ENCODE results near the gene MLPH. TPM values are rescaled to one million over a fixed set of nuclear protein-coding genes. Genes with fewer than 3 reads are reported as not detected.

Gene MLPH
- total RNA-seq, 1 donor from 2014 or later: not detected

DNA sequence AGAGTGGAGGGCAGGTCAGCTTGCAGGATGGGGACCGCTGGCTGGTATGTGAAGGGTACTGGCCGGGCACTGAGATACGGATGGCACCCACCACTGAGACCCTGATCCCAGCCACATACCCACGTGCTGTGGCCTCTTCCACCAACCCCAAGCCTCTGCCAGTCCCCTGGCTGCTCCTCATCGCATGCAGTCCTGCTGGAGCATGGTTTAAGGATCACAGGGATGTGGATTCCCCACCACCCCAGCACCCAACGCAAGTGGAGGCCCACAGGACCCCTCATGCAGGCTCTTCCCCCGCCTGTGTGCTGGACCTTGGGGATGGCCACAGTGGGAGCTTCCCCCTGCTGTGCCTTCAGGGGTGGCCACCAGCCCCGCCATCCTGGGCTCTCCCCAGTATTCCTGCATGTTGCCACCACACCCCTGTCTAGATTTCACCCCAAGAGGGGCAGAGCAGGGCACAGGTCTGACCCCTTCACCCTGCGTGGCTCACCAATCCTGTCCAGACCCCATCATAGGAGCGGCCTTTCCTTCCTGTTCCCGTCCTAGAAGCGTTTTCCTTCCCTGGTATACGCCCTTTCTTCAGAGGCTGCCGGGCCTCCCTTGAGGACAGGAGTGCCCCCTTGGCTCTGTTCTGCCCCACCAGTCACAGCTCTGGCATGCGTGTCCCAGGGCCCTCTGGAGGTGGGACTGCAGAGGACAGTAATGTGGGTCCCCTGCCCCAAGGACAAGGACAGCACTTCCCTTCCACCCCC, 18.3 kb downstream of the MLPH start:
- intact Hi-C loops (cut with micrococcal nuclease): no loop called here
- Mint-ChIP-seq H3K4me3 (no peak overlapping the region), H3K4me1 (peaks cover 7% of the 10 kb centered on the region), H3K27me3 (peaks cover 23% of the 10 kb centered on the region), H3K36me3 (ENCODE audit: low read depth) (no peaks in the 10 kb centered on the region), H3K27ac (no peak overlapping the region), H3K9me3 (no peaks in the 10 kb centered on the region)
- DNase-seq: no peak

DNA sequence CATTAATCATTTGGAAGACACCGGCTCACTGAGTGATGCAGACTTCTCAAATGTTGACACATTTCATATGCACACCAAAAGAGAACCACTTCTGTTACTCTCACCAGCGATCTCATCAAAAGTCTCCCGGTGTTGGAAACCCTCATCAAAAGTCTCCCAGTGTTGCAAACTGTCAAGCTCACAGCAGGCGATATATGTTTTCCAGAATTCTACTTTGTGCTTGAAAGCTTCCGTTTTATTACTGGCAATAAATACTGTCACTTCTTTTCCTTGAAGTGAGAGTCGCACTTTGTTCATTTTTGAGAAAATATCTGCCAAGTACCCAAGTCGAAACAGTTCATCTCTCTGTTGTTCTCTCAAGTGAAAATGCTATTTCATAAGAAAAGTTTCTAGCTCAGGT, 20.5 kb downstream of the MLPH start:
- Mint-ChIP-seq H3K9me3 (no peaks in the 10 kb centered on the region), H3K27me3 (peaks cover 16% of the 10 kb centered on the region), H3K4me3 (no peak overlapping the region), H3K4me1 (no peaks in the 10 kb centered on the region), H3K27ac (no peak overlapping the region), H3K36me3 (ENCODE audit: low read depth) (no peaks in the 10 kb centered on the region)
- DNase-seq: no peak
- intact Hi-C loops (cut with micrococcal nuclease): no loop called here

DNA sequence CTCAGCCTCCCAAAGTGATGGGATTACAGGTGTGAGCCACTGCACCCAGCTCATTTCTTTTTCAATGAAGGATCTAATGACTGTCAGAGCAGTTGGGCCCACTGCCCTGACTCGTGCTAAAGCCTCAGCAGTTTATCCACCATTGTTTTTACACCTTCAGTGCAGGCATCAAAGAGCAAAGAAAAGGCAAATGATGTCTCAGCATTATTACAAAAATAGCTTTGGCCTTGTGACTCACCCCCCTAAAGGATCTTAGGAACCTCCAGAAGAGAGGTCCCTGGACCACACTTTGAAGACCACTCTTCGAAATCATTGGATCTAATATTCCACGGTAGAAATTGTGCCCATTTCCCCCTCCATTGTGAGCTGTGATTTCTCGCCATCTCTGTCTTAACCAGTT, 21.3 kb downstream of the MLPH start:
- no peaks in the 10 kb centered on the region for H3K4me1 Mint-ChIP-seq
- H3K27me3 Mint-ChIP-seq: peaks cover 16% of the 10 kb centered on the region
- intact Hi-C loops (cut with micrococcal nuclease): no loop called here
- DNase-seq: no peak
- no peaks in the 10 kb centered on the region for H3K36me3 Mint-ChIP-seq (ENCODE audit: low read depth)
- no peak overlapping the region for H3K4me3 Mint-ChIP-seq
- H3K9me3 Mint-ChIP-seq: no peaks in the 10 kb centered on the region
- H3K27ac Mint-ChIP-seq: no peak overlapping the region

DNA sequence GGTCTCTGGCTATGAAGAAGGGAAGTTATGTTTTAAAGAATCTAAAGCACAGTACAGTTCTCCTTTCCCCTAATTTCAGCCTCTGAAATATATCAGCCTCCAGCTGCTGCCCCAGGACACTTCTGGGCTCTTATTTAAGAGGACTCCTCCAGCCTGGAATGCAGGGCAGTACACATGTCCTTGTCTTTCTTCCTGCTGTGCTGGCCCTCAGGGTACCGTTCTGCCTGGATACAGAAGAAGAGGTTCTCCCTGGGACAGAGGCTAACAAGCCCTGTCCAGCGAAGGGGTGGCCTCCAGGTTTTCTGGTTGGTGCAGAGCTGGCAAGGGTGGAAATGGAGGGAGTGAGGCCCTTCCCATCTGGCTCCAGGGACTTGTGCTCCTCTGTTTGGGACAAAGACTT, 22.1 kb downstream of the MLPH start:
- Mint-ChIP-seq H3K9me3 (no peaks in the 10 kb centered on the region), H3K4me1 (no peaks in the 10 kb centered on the region), H3K4me3 (no peak overlapping the region), H3K36me3 (ENCODE audit: low read depth) (no peaks in the 10 kb centered on the region), H3K27me3 (peaks cover 15% of the 10 kb centered on the region), H3K27ac (no peak overlapping the region)
- intact Hi-C loops (cut with micrococcal nuclease): no loop called here
- no peak for DNase-seq

DNA sequence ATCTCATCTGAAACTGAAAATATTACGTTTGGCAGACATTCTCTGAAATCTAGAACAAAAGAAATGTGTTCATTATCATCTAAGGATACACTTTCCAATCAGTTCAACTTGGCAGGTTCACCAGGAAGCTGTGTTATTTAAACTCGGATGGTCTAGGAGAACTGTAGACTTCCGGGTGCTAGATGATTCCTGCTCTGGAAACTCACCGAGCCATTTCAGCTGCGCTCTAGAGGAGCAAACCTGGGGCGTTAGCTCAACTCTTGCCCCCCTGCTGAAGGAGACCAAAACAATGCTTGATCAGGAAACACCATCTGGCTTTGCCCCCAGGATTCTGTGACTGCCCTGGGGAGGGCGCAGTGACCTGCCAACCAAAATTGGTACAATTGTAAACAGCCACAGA, 22.9 kb downstream of the MLPH start:
- H3K27me3 Mint-ChIP-seq: peaks cover 15% of the 10 kb centered on the region
- no peak overlapping the region for H3K4me3 Mint-ChIP-seq
- no peaks in the 10 kb centered on the region for H3K36me3 Mint-ChIP-seq (ENCODE audit: low read depth)
- H3K4me1 Mint-ChIP-seq: no peaks in the 10 kb centered on the region
- intact Hi-C loops (cut with micrococcal nuclease): loop anchor here (10.0 kb wide), 1 partner anchor 235 kb away; no protein-coding TSS in a partner anchor
- H3K27ac Mint-ChIP-seq: no peak overlapping the region
- H3K9me3 Mint-ChIP-seq: no peaks in the 10 kb centered on the region
- no peak for DNase-seq

DNA sequence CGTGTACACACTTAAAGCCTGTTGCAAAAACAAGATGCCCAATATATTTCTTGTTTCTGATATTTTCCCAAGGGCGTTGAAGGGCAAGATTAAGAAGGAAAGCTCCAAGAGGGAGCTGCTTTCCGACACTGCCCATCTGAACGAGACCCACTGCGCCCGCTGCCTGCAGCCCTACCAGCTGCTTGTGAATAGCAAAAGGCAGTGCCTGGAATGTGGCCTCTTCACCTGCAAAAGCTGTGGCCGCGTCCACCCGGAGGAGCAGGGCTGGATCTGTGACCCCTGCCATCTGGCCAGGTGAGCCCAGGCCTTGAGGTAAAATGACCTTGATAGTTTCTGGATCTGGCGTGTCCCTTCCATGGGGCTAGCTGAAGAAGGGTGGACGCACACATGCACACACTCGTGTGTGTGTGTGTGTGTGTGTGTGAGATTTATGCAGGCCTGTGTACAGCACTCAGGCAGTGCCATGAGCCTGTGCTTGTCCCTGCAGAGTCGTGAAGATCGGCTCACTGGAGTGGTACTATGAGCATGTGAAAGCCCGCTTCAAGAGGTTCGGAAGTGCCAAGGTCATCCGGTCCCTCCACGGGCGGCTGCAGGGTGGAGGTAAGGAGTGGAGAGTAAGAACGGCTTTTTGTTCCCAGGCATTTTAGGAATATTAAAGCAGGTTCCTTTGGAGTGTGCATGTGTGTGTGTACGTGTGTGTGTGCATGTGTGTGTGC, 23.6 kb downstream of the MLPH start:
- Mint-ChIP-seq H3K4me3 (no peak overlapping the region), H3K27me3 (peaks cover 15% of the 10 kb centered on the region), H3K27ac (no peak overlapping the region), H3K9me3 (no peaks in the 10 kb centered on the region), H3K4me1 (no peaks in the 10 kb centered on the region), H3K36me3 (ENCODE audit: low read depth) (no peaks in the 10 kb centered on the region)
- intact Hi-C loops (cut with micrococcal nuclease): loop anchor here (10.0 kb wide), 1 partner anchor 234 kb away; no protein-coding TSS in a partner anchor
- DNase-seq: no peak

DNA sequence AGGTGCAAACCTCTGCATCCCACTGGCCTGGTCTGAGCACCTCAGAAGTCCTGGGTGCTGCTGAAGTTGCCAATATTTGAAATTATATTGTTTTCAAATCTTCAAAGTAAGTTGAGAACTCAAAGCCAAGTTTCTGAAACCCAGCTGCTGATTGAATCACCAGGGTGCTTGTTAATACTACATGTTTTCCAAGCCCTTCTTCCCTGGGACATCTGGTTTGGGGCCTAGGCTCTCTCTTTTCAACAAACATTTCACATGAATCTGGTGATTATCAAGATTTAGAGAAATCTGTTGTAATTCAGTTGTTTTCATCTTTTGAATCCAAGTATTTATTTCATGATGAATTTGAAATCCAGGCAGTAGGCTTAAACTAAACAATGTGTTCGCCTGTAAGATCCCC, 24.4 kb downstream of the MLPH start:
- DNase-seq: no peak
- no peaks in the 10 kb centered on the region for H3K4me1 Mint-ChIP-seq
- H3K4me3 Mint-ChIP-seq: no peak overlapping the region
- intact Hi-C loops (cut with micrococcal nuclease): loop anchor here (10.0 kb wide), 1 partner anchor 233 kb away; no protein-coding TSS in a partner anchor
- H3K9me3 Mint-ChIP-seq: no peaks in the 10 kb centered on the region
- no peaks in the 10 kb centered on the region for H3K36me3 Mint-ChIP-seq (ENCODE audit: low read depth)
- H3K27ac Mint-ChIP-seq: no peak overlapping the region
- peaks cover 11% of the 10 kb centered on the region for H3K27me3 Mint-ChIP-seq

DNA sequence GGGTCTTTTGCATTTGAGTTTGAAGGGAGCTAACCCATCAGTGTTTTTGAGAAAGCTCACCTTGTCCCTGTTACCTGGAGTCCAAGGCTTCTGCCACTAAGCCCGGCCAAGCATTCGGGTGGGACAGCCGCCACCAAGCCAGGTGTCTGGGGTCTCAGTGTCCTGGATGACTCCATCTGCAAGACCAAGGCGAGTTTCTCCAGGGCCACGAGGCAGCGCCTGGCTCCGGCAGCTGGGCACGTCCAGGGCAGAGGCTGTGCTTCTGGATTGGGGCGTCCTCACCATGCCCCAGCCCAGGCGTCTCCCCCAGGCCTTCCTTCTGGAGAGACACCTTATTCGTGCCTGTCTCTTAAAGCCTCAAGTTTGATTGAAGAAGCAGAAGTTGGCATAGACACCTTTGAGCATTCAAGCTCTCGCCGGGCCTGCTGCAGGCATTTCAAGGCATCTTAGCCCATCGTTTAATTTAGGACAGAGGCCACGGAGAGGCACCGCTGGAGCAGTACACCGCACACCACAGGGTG, 24.9 kb downstream of the MLPH start:
- Mint-ChIP-seq H3K4me3 (no peak overlapping the region), H3K9me3 (peaks cover 1% of the 10 kb centered on the region), H3K27ac (no peak overlapping the region), H3K4me1 (no peaks in the 10 kb centered on the region), H3K27me3 (peaks cover 8% of the 10 kb centered on the region), H3K36me3 (ENCODE audit: low read depth) (no peaks in the 10 kb centered on the region)
- intact Hi-C loops (cut with micrococcal nuclease): loop anchor here (1.0 to 10.0 kb wide), 2 partner anchors 60 to 233 kb away; no protein-coding TSS in a partner anchor
- DNase-seq: no peak

DNA sequence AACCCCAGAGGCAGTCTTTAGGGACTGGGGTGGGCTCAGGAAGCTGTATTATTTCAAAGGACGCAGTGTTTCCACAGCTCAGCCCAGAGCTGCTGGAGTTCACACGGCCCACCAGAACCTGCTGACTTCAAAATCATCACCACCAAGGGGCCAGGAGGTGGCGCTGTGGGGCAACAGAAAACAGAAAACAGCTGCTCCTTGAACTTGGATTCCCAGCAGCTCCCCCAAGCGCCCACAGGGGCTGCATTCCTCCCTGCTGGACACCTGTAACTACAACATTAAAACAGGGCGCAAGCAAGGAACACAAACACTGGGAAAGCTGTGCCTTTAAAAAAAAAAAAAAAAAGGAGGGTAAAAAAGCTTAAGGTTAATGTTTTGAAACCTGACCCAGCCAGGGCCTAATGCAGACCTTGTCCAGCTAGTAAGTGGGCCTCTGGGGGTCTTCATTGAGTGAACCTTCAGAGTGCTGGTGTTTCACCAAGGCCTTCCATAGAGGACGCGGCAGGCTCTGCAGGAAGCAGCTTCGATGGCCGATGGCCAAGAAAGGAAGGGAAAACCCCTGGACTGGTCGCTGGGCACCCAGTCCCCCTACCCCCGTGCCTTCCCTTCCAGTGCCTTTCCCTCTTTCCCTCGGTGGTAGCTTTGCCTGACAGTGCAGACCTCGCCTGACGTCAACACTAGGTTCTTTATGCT, 25.9 kb downstream of the MLPH start:
- no peak overlapping the region for H3K27ac Mint-ChIP-seq
- DNase-seq: peak; percentile 91
- peaks cover 2% of the 10 kb centered on the region for H3K27me3 Mint-ChIP-seq
- H3K4me1 Mint-ChIP-seq: no peaks in the 10 kb centered on the region
- intact Hi-C loops (cut with micrococcal nuclease): loop anchor here (1.0 to 10.0 kb wide), 2 partner anchors 59 to 232 kb away; no protein-coding TSS in a partner anchor
- H3K36me3 Mint-ChIP-seq (ENCODE audit: low read depth): no peaks in the 10 kb centered on the region
- H3K9me3 Mint-ChIP-seq: peaks cover 7% of the 10 kb centered on the region
- no peak overlapping the region for H3K4me3 Mint-ChIP-seq

DNA sequence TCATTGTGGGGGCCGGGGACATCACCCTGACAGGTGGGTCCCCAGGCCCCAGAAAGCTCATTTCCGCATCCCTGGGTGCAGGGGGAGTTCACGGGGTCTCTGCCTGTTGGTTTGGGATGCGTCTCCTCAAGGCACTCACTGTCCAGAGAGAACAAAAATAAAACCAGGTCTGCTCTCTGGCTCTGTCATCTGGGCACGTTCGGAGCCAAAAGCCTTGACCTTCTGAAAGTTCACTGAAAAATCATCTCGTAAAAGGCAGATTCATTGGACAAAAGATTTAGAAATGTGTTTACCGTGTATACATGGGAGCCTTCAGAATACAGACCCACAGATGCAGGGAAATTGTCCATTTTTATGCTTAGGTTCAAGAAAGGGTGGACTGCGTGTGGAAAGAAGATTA, 26.6 kb downstream of the MLPH start:
- H3K9me3 Mint-ChIP-seq: peaks cover 7% of the 10 kb centered on the region
- H3K36me3 Mint-ChIP-seq (ENCODE audit: low read depth): no peaks in the 10 kb centered on the region
- H3K4me1 Mint-ChIP-seq: no peaks in the 10 kb centered on the region
- intact Hi-C loops (cut with micrococcal nuclease): loop anchor here (10.0 kb wide), 1 partner anchor 231 kb away; no protein-coding TSS in a partner anchor
- H3K27ac Mint-ChIP-seq: no peak overlapping the region
- no peak overlapping the region for H3K4me3 Mint-ChIP-seq
- H3K27me3 Mint-ChIP-seq: peaks cover 2% of the 10 kb centered on the region
- no peak for DNase-seq

DNA sequence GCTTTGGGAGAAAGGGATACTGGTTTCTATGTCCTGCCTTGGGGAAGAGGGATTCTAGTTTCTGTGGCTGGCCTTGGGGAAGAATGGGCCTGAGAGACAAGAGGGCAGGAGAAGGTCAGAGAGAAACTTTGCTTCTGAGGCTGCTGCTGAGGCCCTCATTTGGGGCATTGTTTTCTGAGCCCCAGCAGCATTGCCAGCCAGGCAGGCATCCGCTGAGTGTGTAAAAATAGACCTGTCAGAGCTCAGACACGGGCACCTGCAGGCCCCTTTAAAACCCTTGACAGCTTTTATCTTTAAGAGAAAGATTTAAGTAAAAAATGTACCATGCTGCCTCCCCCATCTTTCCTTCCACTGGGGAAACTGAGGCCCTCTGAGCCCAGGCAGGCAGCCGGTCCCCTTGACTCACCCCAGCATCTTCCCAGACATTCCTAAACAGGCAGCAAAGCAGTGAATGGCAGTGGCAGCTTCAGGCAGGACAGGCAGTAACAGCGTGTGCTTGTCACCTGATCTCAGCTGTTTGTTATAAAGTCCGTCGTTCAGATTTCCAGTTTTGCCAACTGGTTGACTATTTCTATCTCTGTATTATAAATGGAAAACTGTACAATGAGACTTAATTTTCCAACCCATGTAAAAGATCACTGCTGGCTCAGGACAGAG, 27.6 kb downstream of the MLPH start:
- Mint-ChIP-seq H3K4me1 (no peaks in the 10 kb centered on the region), H3K4me3 (no peak overlapping the region), H3K9me3 (peaks cover 7% of the 10 kb centered on the region), H3K27ac (no peak overlapping the region), H3K36me3 (ENCODE audit: low read depth) (no peaks in the 10 kb centered on the region), H3K27me3 (peaks cover 2% of the 10 kb centered on the region)
- intact Hi-C loops (cut with micrococcal nuclease): loop anchor here (10.0 kb wide), 1 partner anchor 230 kb away; no protein-coding TSS in a partner anchor
- DNase-seq: no peak

DNA sequence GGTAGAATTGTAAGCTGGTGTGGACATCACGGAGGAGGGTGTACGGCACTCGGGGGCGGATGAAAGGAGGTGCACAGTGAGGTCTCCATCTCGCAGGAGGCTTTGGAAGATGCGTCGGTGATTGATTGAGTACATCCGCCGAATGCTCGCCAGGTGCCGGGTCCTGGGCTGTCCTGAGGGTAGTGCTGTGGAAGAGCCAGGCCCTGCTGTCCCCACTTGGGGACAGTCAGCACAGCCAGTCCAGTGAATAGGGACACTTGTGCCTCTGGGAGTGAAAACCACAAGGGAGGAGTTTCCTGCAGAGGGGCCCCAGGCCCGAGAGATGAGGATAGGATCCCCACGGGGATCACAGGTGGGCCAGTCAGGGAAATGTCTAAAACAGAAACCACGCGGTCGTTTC, 28.1 kb downstream of the MLPH start:
- DNase-seq: no peak
- Mint-ChIP-seq H3K4me1 (no peaks in the 10 kb centered on the region), H3K4me3 (no peak overlapping the region), H3K9me3 (peaks cover 7% of the 10 kb centered on the region), H3K36me3 (ENCODE audit: low read depth) (no peaks in the 10 kb centered on the region), H3K27ac (no peak overlapping the region), H3K27me3 (peaks cover 2% of the 10 kb centered on the region)
- intact Hi-C loops (cut with micrococcal nuclease): loop anchor here (10.0 kb wide), 1 partner anchor 230 kb away; no protein-coding TSS in a partner anchor

DNA sequence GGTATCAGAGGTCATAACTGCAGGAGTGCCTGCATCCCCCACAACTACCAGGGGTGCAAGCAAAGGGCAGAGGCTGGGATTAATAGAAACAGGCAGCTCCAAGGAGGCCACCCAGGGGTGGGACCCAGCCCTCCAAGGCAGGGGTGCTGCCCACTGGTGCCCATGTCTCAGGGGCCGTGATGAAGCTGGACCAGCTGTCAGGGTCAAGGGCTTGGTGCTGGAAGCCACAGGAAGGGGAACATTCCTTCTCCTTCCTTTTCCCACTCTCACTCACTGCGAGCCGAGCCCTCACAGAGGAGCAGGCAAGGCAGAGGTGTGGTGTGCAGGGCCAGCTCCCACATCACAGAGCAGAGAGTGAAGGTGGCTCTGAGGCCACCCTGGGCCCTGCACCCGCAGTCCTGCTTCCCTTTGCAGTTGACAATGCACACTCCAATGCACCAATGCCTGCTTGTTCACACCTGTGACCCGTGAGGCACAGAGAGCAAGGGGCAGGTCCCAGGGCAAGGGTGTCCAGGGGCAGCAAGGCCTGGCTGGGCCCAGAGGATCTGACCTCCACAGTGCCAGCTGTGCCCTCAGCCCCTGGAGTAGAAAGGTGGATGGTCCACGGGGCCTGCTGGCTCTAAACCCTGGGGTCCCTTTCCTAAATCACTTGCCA, 28.7 kb downstream of the MLPH start:
- intact Hi-C loops (cut with micrococcal nuclease): loop anchor here (10.0 kb wide), 1 partner anchor 229 kb away; no protein-coding TSS in a partner anchor
- peaks cover under 1% of the 10 kb centered on the region for H3K27me3 Mint-ChIP-seq
- no peak overlapping the region for H3K27ac Mint-ChIP-seq
- H3K9me3 Mint-ChIP-seq: peaks cover 7% of the 10 kb centered on the region
- no peaks in the 10 kb centered on the region for H3K4me1 Mint-ChIP-seq
- H3K4me3 Mint-ChIP-seq: no peak overlapping the region
- no peaks in the 10 kb centered on the region for H3K36me3 Mint-ChIP-seq (ENCODE audit: low read depth)
- DNase-seq: no peak

Data from activated CD4-positive, alpha-beta T cell treated with anti-CD3 and anti-CD28 coated beads, Interleukin-2, amount 10 ng/mL, durations not matched to agents 24 days and 14 days (primary cell).